ENCODE data around the gene ZNF26. TPM values are rescaled to one million over a fixed set of nuclear protein-coding genes. Genes with fewer than 3 reads are reported as not detected.
"Not testable (repeated sequence)": the region's sequence is repeated elsewhere in the genome, so short reads cannot be mapped to it uniquely, and the experiment has no call there.

The ZNF26 gene, protein sequence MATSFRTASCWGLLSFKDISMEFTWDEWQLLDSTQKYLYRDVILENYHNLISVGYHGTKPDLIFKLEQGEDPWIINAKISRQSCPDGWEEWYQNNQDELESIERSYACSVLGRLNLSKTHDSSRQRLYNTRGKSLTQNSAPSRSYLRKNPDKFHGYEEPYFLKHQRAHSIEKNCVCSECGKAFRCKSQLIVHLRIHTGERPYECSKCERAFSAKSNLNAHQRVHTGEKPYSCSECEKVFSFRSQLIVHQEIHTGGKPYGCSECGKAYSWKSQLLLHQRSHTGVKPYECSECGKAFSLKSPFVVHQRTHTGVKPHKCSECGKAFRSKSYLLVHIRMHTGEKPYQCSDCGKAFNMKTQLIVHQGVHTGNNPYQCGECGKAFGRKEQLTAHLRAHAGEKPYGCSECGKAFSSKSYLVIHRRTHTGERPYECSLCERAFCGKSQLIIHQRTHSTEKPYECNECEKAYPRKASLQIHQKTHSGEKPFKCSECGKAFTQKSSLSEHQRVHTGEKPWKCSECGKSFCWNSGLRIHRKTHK
- total RNA-seq = 18.5 and 19.0 TPM in 2 replicates

DNA sequence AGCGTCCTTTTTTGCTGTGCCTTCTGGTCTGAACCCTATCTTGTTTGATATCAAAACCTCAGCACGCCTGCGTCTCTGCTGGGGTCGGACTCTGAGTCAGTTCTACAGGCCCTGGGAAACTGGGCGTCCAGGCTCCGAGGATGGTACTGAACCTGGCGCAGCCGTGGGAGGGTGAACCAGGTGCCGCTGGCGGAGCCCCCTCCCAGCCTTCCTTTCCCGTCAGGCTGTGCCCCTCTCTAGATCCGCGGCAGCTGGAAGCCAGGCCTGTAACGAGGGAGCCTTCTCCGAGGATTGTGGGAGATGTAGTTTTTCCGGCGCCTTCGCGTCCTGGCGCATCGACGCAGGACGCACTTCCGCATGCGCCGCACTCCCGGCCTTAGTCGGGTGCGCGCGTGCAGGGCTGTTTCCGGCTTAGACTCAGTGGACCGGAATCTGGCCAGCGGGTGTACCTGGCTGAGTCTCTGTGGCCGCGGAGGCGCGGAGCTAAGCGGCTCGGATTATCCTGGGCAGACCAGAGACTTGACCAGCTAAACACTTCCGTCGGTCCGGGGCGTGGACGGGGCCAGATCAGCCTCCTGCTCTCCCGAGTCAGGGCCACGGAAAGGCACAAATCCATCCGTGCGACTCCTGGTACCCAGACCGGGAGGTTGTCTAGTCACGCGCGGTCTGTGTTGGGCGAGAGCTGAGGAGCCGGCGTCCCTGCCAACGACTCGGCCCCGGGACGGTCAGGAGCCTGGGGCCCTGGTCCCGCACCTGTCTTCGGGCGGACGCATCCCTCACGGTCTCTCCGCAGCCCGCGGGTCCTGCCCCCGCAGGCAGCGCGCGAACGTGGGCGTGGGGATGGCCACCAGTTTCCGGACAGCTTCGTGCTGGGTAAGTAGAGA lies at the start of gene ZNF26:
Gene ZNF26 (plus strand): TSS at position 367 of the 884 bp plus-strand sequence. CDS start 474 bp downstream, at position 841.
- intact Hi-C loops (cut with micrococcal nuclease) = loop anchor here (1.0 kb wide), 9 partner anchors 30 to 276 kb away; partner anchors contain the start of genes CHFR, PGAM5, ZNF10 and ZNF140

DNA sequence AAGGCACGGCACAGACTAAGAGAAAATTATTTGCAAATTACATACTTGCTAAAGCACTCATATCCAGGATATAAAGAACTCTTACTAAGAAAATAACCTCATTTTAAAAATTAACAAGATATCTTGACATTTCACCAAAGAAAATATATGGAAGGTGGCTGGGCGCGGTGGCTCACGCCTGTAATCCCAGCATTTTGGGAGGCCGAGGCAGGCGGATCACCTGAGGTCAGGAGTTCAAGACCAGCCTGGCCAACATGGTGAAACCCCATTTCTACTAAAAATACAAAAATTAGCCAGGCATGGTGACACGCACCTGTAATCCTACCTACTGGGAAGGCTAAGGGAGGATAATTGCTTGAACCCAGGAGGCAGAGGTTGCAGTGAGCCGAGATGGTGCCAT lies 49.2 kb upstream of the ZNF26 start:
- intact Hi-C loops (cut with micrococcal nuclease) = not testable (repeated sequence)

DNA sequence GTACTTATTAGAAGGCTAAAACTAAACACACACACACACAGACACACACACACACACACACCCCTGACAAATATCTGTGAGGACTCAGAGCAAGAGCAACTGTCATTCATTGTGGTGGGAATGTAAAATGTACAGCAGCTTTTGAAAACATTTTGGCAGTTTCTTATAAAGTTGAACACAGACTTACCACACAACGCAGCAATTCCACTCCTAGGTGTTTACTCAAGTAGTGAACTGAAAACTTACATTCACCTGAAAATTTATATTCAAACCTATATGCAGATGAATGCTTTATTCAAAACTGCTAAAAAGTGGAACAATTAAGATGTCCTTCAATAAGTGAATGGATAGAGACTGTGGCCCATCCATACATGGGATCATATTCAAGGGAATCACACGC lies 48.7 kb upstream of the ZNF26 start:
- intact Hi-C loops (cut with micrococcal nuclease) = no loop called here

DNA sequence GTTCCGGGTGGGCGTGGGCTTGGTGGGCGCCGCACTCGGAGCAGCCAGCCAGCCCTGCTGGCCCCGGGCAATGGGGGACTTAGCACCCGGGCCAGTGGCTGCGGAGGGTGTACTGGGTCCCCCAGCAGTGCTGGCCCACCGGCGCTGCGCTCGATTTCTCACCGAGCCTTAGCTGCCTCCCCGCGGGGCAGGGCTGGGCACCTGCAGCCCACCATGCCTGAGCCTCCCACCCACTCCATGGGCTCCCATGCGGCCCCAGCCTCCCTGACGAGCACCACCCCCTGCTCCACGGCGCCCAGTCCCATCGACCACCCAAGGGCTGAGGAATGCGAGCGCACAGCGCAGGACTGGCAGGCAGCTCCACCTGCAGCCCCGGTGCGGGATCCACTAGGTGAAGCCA lies 47.4 kb upstream of the ZNF26 start:
- intact Hi-C loops (cut with micrococcal nuclease) = not testable (repeated sequence)

DNA sequence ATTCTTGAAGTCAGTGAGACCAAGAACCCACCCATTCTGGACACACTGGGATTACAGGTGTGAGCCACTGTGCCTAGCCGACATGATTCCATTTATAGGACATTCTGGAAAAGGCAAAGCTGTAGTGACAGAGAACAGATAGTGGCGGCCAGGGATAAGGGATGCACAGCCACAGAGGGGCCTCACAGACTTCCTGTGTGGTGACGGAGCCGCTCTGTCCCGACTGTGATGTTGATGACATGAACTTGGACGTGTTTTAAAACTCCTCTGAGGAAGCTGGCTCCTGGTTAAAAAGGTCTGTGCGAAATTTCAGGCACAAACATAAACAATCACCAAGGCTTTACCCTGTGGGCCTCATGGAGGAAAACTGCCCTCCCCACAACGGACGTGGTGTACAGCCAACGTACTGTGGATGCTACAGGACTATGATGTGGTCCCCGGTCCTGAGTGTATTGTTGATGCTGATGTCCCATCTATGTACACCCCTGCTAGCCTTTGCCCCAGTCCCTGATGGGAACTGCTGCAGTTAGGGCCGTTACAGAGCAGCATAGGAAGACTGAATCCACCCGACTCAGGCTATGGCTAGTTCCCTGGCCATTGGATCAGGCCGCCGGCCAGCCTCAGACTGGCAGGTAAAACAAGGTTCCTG lies 46.0 kb upstream of the ZNF26 start:
- intact Hi-C loops (cut with micrococcal nuclease) = no loop called here

DNA sequence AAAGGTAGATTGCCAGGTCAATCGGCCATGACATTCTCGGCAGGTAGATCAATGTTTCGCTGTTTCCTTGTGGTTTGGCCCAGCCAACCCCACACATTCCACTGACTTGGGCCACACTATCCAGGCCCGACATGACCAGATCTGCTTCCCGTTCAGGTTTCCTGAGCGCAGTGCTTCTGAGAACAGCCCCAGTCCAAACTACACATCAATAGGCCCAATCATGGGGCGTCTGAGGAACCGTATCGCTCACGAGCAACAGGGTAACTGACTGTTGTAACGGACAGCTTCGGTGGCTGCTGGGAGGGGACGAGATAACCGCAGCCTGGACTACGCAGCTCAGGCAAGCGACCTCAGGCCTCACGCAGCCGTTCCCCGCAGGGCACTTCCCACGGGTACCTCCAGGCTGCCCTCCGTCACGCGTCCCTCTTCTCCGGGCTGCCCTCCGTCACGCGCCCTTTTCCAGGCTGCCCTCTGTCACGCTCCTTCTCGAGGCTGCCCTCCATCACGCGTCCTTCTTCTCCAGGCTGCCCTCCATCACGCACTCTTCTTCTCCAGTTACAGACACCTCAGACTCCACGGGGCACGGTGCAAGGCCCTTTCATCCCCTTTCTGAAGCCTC lies 44.7 kb upstream of the ZNF26 start:
- intact Hi-C loops (cut with micrococcal nuclease) = no loop called here

DNA sequence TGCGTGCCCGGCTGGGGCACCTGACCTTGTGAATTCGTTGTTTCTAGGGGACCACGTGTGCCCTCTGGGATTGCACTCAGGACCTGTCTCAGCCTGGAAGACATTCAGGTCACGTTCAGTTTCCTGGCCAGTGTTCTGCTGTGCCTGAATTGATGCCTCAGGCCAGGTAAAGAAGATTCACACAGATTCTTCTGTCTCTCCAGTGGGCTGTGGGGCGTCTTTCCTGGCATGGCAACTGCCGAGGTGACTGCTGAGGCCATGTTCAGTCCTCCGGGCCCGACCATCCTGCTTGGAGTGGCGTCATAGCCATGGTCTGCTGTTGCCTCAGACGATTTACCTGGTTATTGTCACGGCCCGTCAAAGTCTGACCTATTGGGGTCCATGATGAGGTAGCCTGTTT lies 43.6 kb upstream of the ZNF26 start:
- intact Hi-C loops (cut with micrococcal nuclease) = no loop called here

DNA sequence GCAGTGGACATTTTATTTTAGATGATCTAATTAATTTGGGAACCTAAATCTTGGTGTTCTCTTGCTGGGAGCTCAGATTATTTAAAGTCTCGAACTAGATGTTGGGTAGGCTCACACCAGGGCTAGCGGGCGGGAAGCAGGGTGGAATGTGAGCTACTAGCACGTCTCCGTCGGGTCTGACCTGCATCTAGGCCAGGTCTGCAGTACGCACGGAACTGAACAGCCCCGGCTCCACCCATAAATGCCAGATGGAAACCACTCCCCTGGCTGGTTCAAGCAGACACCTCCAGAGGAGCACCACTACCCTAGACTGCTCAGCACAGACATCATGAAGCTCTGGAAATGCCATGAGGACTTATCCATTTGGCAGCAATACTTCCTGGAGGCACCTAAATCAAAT lies 40.4 kb upstream of the ZNF26 start:
- intact Hi-C loops (cut with micrococcal nuclease) = no loop called here

DNA sequence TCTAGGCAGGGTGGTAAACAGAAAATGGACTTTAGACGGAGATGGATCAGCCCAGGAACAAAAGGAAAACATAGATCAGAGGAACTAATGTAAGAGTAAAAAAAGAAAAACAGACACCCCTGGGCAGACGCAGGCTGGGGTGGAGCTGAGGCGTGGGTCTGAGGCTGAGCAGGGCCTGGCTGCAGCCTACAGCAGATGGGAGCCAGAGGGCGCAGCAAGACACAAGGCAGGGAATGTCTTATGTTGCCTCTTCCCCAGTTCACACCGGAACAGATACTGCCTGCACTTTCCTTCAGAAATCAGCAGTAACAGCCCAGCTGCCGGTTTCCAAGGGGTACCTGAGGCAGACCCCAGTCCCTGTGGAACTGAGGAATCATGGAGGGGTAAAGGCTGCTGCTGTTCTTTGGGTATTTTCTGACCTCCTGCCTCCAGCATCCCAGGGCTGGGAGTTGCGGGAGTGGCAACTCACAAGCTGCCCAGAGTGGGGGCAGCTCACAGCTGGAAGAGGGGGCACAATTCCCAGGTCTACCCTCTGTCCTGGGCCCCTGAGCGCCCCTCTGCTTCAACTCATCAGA lies 39.8 kb upstream of the ZNF26 start:
- intact Hi-C loops (cut with micrococcal nuclease) = no loop called here

DNA sequence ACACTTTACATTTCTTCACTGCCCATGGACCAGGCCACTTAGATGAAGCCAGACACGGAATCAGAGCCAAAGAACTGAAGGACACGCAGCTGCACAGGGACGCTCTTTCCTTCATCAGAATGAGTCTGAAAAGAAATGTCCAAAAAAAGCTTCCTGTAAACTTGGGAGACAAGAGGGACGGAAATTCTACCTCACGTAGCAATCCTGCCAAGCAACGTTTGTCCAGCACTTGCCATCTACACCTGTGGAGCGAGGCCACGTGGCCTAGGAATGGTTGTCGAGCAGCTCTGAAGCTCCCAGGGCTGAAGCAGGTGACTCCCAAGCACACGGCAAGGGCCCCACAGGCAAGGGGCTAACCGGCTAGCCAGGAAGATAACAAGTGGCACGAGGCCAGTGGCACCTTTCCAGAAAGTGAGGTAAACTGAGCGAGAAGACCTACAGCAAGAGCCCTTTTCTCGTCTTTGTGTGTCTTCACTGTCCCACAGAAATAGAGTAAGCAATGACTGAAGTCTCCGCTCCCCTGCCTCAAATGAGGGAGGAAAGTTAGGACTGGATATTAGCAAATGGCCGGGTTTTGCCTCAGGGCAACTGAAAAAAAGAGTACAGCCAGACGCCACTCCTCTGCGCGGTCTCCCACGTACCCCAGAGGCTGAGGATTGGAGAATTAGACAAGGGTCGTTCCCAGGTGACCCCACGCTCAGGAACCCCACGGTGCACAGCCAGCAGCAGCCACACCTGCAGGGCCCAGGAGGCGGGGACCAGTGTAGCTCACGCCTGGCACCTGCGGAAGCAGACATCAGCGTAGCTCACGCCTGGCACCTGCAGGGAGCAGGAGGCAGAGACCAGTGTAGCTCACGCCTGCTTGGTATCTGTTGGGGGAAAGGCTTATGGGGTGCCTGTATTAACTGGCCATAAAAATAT lies 37.8 kb upstream of the ZNF26 start:
- intact Hi-C loops (cut with micrococcal nuclease) = no loop called here

DNA sequence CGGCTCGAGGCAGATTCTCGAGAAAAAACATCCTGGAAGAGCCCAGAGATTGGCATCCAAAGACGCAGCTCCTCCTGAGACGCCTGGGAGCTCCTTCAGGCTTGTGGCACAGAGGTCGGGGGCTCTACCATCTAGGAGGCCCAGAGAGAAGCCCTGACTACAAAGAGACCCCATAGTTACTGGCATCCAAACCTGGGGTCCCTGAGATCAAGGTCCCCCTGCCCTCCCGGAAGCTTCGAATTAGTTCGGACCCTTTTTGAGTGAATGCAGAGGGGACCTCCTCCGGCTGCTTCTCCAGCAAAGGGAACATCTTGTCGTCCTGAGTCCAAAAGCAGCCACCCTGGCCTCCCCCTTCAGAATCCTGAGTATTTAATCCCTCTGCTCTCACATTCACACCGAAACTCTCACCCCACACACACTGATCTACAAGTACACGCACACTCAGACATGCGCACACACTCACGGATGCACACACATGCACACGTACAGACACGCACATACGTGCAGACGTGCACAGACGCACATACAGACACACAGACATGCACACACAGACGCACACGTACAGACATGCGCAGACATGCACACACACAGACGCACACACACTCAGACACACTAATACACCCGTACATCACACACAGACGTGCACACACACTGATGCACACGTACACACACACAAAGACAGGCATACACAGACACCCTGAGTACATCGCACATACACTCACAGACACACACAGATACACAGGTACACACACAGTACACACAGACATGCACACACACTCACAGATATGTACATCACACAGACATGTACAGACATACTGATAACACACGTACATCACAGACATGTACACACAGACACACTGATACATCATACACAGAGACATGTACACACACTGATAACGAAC lies 36.0 kb upstream of the ZNF26 start:
- intact Hi-C loops (cut with micrococcal nuclease) = no loop called here

DNA sequence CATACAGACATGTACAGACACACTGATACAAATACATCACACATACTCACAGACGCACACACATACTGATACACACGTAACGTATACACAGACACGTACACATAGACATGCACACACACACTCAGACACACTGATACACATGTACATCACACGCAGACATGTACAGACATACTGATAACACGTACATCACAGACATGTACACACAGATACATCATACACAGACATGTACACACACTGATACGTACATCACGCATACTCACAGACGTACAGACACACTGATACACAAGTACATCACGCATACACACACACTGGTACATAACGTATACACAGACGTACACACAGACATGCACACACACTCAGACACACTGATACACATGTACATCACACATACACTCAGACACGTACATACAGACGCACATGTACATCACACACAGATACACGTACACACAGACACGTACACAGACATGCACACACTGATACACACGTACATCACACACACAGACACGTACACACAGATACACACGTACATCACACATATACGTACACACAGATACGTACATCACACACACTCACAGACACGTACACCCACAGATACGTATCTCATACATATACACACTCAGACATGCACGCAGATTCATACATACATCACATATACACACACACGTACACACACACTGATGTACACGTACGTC lies 35.2 kb upstream of the ZNF26 start:
- intact Hi-C loops (cut with micrococcal nuclease) = no loop called here

DNA sequence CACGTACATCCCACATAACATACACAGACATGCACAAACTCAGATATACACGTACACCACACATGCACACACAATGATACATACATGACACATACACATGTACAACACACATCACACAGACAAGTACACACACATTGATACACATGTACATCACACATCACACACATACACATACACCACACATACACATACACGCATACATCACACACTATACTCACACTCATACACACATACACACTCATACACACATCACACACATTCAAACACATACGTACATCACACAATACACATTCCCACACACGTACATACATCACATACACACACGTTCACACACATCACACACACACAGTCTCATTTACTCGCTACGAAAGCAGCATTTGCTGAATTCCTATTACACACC lies 34.5 kb upstream of the ZNF26 start:
- intact Hi-C loops (cut with micrococcal nuclease) = no loop called here

DNA sequence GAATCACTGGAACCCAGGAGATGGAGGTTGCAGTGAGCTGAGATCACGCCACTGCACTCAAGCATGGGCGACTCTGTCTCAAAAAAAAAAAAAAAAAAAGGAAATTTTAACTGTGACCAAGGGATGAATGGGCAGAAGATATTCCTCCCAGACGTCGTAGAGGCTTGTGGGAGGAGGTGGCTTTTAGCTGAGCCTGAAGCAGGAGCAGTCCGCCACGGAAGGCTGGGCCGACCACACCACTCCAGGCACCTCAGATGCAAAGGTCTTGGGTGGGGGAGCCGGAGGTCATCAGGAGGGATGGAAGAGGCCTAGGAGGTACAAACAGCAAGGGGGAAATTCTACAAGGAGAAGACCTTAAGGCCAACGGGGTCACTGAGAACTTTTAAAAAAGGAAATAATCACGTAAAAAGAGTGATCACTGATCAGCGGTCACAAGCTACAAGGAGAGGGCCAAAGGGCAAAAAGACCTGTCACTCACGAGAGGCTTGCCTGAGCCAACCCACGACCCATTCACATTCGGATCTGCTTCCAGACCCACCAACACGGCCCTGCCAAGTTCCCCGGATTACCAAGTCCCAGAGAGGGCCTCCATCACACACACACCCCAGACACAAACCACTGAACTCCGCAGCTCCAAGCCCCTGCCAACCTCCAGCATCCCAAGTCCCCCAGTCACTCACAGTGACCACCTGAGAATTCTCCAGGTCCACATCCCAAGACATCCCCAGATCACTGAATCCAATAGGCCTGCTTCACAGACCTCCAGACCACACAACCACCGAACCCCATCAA lies 33.6 kb upstream of the ZNF26 start:
- intact Hi-C loops (cut with micrococcal nuclease) = no loop called here

DNA sequence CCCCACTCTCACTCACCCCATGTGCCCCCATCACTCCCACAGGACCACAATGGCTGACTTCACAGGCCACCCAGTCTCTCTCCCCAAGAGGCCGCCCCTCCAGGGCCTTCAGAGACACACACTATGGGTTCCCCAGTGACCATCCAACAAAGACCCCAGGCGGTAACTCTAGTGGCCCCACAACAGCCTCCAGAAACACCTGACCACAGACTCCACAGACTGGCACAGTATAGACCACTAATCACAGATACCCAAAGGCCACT lies 33.1 kb upstream of the ZNF26 start:
- intact Hi-C loops (cut with micrococcal nuclease) = no loop called here

DNA sequence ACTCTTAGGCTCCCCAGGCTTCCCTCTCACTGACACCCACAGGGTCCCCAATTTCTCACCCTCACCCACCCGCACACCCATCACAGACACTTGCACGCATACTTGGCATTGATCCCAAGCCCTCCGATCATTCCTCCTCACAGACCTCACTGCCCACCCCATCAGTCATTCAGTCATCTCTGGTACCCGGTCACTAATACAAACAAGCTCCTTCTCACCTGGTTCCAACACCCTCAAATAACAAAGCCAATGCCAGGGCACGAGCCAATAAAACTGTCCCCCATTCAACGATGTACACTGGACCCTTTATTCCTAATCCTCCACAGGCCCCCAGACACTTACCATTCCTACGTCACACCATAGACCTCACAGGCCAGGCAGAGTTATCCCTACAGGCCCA lies 32.4 kb upstream of the ZNF26 start:
- intact Hi-C loops (cut with micrococcal nuclease) = no loop called here

DNA sequence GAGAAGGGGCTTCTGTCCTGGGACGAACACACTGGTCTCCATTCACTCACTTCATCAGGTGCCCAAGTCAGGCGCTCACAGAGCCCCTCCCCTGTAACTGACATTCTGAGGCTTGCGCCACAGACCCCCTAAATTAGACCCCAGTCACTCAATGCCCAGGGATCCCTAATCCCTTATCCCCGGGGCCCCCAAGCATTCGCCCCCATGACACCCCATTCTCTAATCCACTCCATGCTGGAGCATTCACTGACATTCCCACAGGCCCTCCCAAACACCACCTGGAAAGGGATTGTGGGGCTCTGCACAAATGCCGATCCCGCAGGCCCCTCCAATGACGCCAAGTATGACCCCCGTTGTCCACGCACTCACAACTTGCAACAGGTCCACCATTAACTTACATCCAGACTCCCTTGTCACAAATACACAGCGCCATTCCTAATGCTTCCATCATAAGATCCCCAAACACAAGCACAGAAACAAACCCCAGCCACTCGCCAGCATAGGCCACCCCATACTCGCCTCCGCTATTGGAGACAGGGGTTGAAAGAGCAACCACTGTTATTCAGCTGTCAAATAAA lies 31.6 kb upstream of the ZNF26 start:
- intact Hi-C loops (cut with micrococcal nuclease) = loop anchor here (1.0 kb wide), 1 partner anchor 125 kb away; no protein-coding TSS in a partner anchor

All from T-helper 1 cell treated with Interleukin-12 subunit alpha and Interleukin-12 subunit beta and Interleukin-4 antibody, amounts not matched to agents 30 ng/mL and 1 ng/mL, for 36 hours (primary cell).